ENCODE data around the gene EHD4.

DNA sequence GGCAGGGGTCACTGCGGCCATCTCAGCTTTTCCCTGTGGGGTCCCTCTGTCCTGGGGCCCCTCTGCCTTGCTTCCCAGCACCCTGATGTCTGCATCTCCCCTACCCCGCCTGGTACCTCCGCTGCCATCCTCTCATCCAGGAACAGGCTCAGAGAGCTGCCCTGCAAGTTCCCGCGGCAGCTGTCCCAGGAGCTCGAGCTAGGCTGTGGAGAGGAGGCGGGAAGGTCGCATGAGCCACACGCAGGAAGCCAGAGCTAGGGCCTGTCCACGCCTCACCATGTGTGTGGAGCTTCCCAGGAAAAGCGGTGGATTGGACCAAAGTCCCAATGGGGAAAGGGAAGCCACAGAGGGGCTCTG lies 121.2 kb downstream of the EHD4 start:
- TF ChIP-seq, protein P1, sequence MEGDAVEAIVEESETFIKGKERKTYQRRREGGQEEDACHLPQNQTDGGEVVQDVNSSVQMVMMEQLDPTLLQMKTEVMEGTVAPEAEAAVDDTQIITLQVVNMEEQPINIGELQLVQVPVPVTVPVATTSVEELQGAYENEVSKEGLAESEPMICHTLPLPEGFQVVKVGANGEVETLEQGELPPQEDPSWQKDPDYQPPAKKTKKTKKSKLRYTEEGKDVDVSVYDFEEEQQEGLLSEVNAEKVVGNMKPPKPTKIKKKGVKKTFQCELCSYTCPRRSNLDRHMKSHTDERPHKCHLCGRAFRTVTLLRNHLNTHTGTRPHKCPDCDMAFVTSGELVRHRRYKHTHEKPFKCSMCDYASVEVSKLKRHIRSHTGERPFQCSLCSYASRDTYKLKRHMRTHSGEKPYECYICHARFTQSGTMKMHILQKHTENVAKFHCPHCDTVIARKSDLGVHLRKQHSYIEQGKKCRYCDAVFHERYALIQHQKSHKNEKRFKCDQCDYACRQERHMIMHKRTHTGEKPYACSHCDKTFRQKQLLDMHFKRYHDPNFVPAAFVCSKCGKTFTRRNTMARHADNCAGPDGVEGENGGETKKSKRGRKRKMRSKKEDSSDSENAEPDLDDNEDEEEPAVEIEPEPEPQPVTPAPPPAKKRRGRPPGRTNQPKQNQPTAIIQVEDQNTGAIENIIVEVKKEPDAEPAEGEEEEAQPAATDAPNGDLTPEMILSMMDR (IDR thresholded peaks at IDR 0.05): no peak
- no peak for TF ChIP-seq POLR2A (IDR thresholded peaks at IDR 0.05)
- TF ChIP-seq EP300 (IDR thresholded peaks at IDR 0.05): no peak
